RWPE2 (cell line): ENCODE measurements around the gene EWSR1.

Experiments
- ATAC-seq: fragments of 200-7000 bp; cut with Tn5 transposase; 3 replicates; pipeline ENCODE4 v1.9.1; 2021; ENCODE audit warnings: low read depth
- DNase-seq: peaks from one replicate; pipeline ENCODE4 v3.0.0-alpha.2; 2020; ENCODE audit warnings: low spot score
- H3K27ac ChIP-seq: fragments of 450-650 bp; 2 replicates; pipeline ENCODE4 v1.5.1; 2017; ENCODE audit warnings: mild to moderate bottlenecking; ENCODE audit not compliant: poor library complexity, severe bottlenecking
- H3K27me3 ChIP-seq: fragments of 250-450 bp; sonication (Bioruptor Pico); 2 replicates; pipeline ENCODE4 v1.5.1; 2021; ENCODE audit warnings: mild to moderate bottlenecking, moderate library complexity; ENCODE audit not compliant: insufficient read depth, poor library complexity, severe bottlenecking
- H3K36me3 ChIP-seq: fragments of 250-450 bp; sonication (Bioruptor Pico); 2 replicates; pipeline ENCODE4 v1.5.1; 2020; ENCODE audit warnings: low read depth, mild to moderate bottlenecking, moderate library complexity
- H3K4me1 ChIP-seq: fragments of 250-450 bp; sonication (Bioruptor Pico); 2 replicates; pipeline ENCODE4 v1.5.1; 2021; ENCODE audit warnings: mild to moderate bottlenecking, moderate library complexity; ENCODE audit not compliant: insufficient read depth, poor library complexity, severe bottlenecking
- H3K4me3 ChIP-seq: fragments of 250-450 bp; sonication (Bioruptor Pico); 2 replicates; pipeline ENCODE4 v1.5.1; 2021; ENCODE audit warnings: mild to moderate bottlenecking, moderate library complexity; ENCODE audit not compliant: severe bottlenecking
- H3K9me3 ChIP-seq: fragments of 250-450 bp; sonication (Bioruptor Pico); 2 replicates; pipeline ENCODE4 v1.5.1; 2021; ENCODE audit warnings: mild to moderate bottlenecking, moderate library complexity; ENCODE audit not compliant: severe bottlenecking
- TF ChIP-seq, protein P1 (sequence below): fragments of 450-650 bp; IDR thresholded peaks from one replicate; pipeline ENCODE4 v1.5.1; 2017; ENCODE audit warnings: mild to moderate bottlenecking, moderate library complexity; ENCODE audit not compliant: poor library complexity, severe bottlenecking

Gene EWSR1

DNA sequence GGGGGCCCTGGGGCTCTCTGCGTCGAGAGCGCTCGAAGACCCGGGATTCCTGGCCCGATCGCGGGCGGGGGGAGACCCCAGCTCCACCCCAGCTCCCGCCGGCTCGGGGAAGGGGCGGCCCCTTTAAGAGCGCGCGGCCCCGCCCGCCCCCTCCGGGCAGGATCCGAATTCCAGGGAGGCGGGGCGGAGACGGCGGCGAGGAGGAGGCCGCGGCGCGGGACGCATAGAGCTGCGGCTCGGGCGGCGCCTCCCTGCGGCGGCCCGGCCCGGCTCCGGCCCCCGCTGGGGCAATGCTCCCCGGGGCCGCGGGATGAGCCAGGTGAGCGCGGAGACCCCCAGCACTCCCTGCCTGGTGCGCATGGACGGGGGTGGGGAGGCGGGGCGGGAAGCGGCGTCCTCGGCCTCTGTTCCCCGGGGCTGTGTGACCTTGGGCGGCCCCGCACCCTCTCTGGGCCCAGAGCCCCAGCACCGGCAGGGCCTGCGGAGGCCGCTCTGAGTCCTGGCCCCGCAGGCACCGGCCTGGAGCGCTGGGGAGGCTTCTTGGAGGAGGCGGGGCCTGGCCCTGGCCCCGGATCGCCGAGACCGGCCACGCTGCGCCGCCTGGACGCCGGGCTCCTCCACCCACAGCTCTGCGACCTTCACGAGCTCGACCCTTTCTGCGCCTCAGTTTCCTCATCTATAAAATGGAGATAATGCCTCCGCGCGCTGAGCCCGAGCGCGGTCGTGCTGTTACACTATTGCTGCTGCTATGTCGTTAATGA, 38.9 kb downstream of the EWSR1 start:
- Histone ChIP-seq H3K4me3 (peak overlapping the region; percentile 60), H3K4me1 (peaks cover 22% of the 10 kb centered on the region), H3K36me3 (no peaks in the 10 kb centered on the region), H3K27me3 (no peaks in the 10 kb centered on the region), H3K9me3 (no peaks in the 10 kb centered on the region), H3K27ac (peak overlapping the region; percentile 76)
- DNase-seq (no peak), ATAC-seq (peak; percentile 58)
- TF ChIP-seq, protein P1, sequence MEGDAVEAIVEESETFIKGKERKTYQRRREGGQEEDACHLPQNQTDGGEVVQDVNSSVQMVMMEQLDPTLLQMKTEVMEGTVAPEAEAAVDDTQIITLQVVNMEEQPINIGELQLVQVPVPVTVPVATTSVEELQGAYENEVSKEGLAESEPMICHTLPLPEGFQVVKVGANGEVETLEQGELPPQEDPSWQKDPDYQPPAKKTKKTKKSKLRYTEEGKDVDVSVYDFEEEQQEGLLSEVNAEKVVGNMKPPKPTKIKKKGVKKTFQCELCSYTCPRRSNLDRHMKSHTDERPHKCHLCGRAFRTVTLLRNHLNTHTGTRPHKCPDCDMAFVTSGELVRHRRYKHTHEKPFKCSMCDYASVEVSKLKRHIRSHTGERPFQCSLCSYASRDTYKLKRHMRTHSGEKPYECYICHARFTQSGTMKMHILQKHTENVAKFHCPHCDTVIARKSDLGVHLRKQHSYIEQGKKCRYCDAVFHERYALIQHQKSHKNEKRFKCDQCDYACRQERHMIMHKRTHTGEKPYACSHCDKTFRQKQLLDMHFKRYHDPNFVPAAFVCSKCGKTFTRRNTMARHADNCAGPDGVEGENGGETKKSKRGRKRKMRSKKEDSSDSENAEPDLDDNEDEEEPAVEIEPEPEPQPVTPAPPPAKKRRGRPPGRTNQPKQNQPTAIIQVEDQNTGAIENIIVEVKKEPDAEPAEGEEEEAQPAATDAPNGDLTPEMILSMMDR: no peak

DNA sequence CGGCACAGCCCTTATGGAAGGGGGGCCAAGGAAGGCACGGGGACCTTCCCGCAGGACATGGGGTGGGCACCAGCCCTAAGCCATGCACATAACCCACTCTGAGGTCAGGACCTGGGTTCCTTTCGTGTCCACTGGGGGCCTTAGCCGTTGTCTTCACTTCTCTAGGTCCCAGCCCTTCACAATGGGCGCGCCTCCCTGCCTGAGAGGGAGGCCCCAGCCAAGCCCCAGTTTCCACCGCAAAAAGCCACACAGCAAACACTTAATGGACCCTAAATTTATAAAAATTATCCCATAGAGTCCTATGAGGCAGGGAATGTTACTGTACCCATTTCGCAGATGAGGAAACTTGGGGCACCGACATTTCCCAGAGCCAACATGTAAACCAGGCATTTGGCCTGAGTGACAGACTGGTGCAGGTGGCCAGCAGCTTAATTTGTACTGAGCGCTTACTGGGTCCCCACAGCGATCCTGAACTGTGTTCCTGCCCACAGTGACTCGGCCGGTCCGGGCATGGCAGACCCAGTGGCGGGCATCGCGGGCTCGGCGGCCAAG, 39.6 kb downstream of the EWSR1 start:
- H3K9me3 ChIP-seq: no peaks in the 10 kb centered on the region
- no peak for DNase-seq
- H3K4me1 ChIP-seq: peaks cover 22% of the 10 kb centered on the region
- TF ChIP-seq, protein P1: no peak
- no peak for ATAC-seq
- H3K36me3 ChIP-seq: no peaks in the 10 kb centered on the region
- peak overlapping the region; percentile 60 for H3K4me3 ChIP-seq
- H3K27ac ChIP-seq: peak overlapping the region; percentile 76
- no peaks in the 10 kb centered on the region for H3K27me3 ChIP-seq

DNA sequence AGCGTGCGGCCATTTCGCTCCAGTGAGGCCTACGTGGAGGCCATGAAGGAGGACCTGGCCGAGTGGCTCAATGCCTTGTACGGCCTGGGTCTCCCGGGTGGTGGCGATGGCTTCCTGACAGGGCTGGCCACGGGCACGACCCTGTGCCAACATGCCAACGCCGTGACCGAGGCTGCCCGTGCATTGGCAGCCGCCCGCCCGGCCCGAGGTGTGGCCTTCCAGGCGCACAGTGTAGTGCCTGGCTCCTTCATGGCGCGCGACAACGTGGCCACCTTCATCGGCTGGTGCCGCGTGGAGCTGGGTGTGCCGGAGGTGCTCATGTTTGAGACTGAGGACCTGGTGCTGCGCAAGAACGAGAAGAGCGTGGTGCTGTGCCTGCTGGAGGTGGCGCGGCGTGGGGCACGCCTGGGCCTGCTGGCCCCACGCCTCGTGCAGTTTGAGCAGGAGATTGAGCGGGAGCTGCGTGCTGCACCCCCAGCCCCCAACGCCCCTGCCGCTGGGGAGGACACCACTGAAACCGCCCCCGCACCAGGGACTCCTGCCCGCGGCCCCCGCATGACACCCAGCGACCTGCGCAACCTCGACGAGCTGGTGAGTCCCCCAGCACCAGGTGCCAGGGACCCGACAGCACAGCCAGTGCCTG, 40.2 kb downstream of the EWSR1 start:
- Histone ChIP-seq H3K27ac (peak overlapping the region; percentile 76), H3K36me3 (no peaks in the 10 kb centered on the region), H3K27me3 (peaks cover 2% of the 10 kb centered on the region), H3K9me3 (no peaks in the 10 kb centered on the region), H3K4me3 (no peak overlapping the region), H3K4me1 (peaks cover 22% of the 10 kb centered on the region)
- ATAC-seq (no peak), DNase-seq (peak; percentile 64)
- TF ChIP-seq, protein P1: no peak

DNA sequence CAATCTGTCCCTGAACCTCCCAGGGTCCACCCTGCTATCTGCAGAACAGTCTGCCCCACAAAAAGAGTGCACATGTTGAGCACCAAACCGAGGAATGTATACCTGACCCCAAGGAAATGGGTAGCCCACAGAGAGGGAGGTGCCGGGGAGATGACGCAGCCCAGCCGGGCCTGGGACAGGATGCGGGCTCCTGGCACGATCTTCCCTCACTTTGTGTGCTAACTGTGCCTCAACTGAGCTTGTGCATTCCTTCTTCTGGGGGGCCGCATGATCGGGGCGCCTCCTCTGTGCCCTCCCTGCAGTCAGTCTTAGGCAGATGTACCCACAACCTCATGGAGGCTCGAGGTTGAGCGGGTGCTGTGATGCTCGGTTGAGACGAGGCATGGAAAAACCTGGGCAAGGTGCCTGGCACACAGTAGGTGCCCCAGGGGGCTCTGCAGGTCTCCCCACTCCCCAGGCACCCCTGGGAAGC, 40.8 kb downstream of the EWSR1 start:
- TF ChIP-seq, protein P1: no peak
- Histone ChIP-seq H3K4me1 (peaks cover 22% of the 10 kb centered on the region), H3K27me3 (peaks cover 8% of the 10 kb centered on the region), H3K4me3 (no peak overlapping the region), H3K36me3 (no peaks in the 10 kb centered on the region), H3K27ac (peak overlapping the region; percentile 76), H3K9me3 (no peaks in the 10 kb centered on the region)
- ATAC-seq: peak; percentile 28; the same call in 2 of the 3 replicates
- DNase-seq: peak; percentile 75
